Endothelial cell of umbilical vein (primary cell): ENCODE data around the gene CDX2.

Experiments
- CTCF ChIP-seq, 2 donors: IDR thresholded peaks; 1 replicate in 1 of 2; 2 replicates in 1 of 2; pipeline ENCODE4 v1.5.1; 2011; ENCODE audit warnings: low read length in 2 of 2, mild to moderate bottlenecking in 2 of 2, moderate library complexity in 2 of 2, control low read depth in 1 of 2, inconsistent platforms in 1 of 2, low read depth in 1 of 2; ENCODE audit not compliant: insufficient read depth in 1 of 2; ENCODE audit errors: extremely low read depth in 1 of 2
- FOS ChIP-seq: IDR thresholded peaks from 2 replicates; pipeline ENCODE4 v1.6.1; 2011; ENCODE audit warnings: mild to moderate bottlenecking, low read length, moderate library complexity, borderline replicate concordance; ENCODE audit not compliant: insufficient read depth
- MAX ChIP-seq: IDR thresholded peaks from 2 replicates; pipeline ENCODE4 v1.6.1; 2011; ENCODE audit not compliant: insufficient read depth, insufficient read length
- POLR2A ChIP-seq: IDR thresholded peaks from 2 replicates; pipeline ENCODE4 v1.6.1; 2012; ENCODE audit warnings: low read depth, mild to moderate bottlenecking, control low read depth, low read length

- TF ChIP-seq POLR2A, result no peak
- TF ChIP-seq MAX, result no peak
- TF ChIP-seq CTCF (IDR thresholded peaks at IDR 0.05; ENCODE audit: extremely low read depth in 1 of 2, insufficient read depth in 1 of 2, low read depth in 1 of 2, low read length in 2 of 2), result no peak
- no peak for TF ChIP-seq FOS
These were observed 48.3 kb downstream of the CDX2 start for GRCh38 chr13:27920677-27921420.
